ENCODE data around the gene FOXN3. TPM values are rescaled to one million over a fixed set of nuclear protein-coding genes. Genes with fewer than 3 reads are reported as not detected.

Gene FOXN3
- total RNA-seq, 1 experiment from 2014 or later: 125 TPM

- no peak for DNase-seq
- H4K8ac ChIP-seq (replicated peaks; ENCODE audit: insufficient read length, low read depth, low read length): no peak overlapping the region
- H2BK15ac ChIP-seq (ENCODE audit: low read depth, low read length): no peak overlapping the region
- H3K14ac ChIP-seq (ENCODE audit: insufficient read depth, low read length): no peak overlapping the region
- H4K91ac ChIP-seq (ENCODE audit: insufficient read length, low read depth, low read length): no peak overlapping the region
- peaks cover 2% of the 10 kb centered on the region for H3K79me1 ChIP-seq (ENCODE audit: insufficient read depth, low read depth, low read length, poor library complexity, severe bottlenecking)
- no peaks in the 10 kb centered on the region for H3K27me3 Mint-ChIP-seq (ENCODE audit: low read depth)
- peaks cover 52 to 60% of the 10 kb centered on the region in 2 experiments for H3K4me1 Mint-ChIP-seq
- no peak overlapping the region for H2BK5ac ChIP-seq (ENCODE audit: insufficient read length, low read length)
- H2BK12ac ChIP-seq (ENCODE audit: insufficient read length, low read depth, low read length): no peak overlapping the region
- no peak overlapping the region for H3K4me2 ChIP-seq (ENCODE audit: insufficient read depth, insufficient read length, low read length)
- H3K4ac ChIP-seq (ENCODE audit: low read depth, low read length): no peak overlapping the region
- no peaks in the 10 kb centered on the region for H3K9me3 ChIP-seq (ENCODE audit: control insufficient read depth, low read depth, low read length)
- H4K5ac ChIP-seq (ENCODE audit: insufficient read length, low read depth, low read length): no peak overlapping the region
- H3K79me2 ChIP-seq (ENCODE audit: insufficient read depth, low read length): peaks cover 8% of the 10 kb centered on the region; the same call in 1 of the 2 replicates
- peaks cover 0 to 3% of the 10 kb centered on the region in 2 experiments; a peak in 2 of 5 replicates for H3K9me3 Mint-ChIP-seq
- no peak overlapping the region for H3K18ac ChIP-seq (ENCODE audit: insufficient read length, low read depth, low read length)
- H2BK20ac ChIP-seq (ENCODE audit: low read depth, low read length, poor library complexity, severe bottlenecking): no peak overlapping the region
- H2AFZ ChIP-seq (ENCODE audit: low read length): no peak overlapping the region
- TF ChIP-seq CTCF (conservative IDR thresholded peaks at IDR 0.05): no peak
- no peak overlapping the region for H3T11ph ChIP-seq (ENCODE audit: low read length)
- H3K27me3 ChIP-seq (ENCODE audit: insufficient read depth, low read length): no peaks in the 10 kb centered on the region
- H2AK5ac ChIP-seq (ENCODE audit: insufficient read length, low read length): no peak overlapping the region
- H3K23ac ChIP-seq (ENCODE audit: insufficient read length, low read depth, low read length): no peak overlapping the region
- no CpG with 5 or more reads among the region's 11 CpGs for WGBS (ENCODE audit: extremely low coverage, insufficient read length, low lambda C conversion rate)
- no peaks in the 10 kb centered on the region for H3K23me2 ChIP-seq (ENCODE audit: insufficient read length, low read depth, low read length, poor library complexity, severe bottlenecking)
- H4K20me1 ChIP-seq (ENCODE audit: control insufficient read depth, insufficient read depth, insufficient read length): no peaks in the 10 kb centered on the region
- H3K27ac ChIP-seq (ENCODE audit: insufficient read length, low read depth, low read length): no peak overlapping the region
- no peak overlapping the region for H3K56ac ChIP-seq (ENCODE audit: insufficient read length, low read depth, low read length)
- peaks cover 14 to 36% (median 16%) of the 10 kb centered on the region in 3 experiments for H3K36me3 Mint-ChIP-seq (ENCODE audit: insufficient read depth in 1 of 3, low read depth in 3 of 3)
- H3K27ac Mint-ChIP-seq: peak overlapping the region in 2 of 3 experiments; percentile 48 to 90; a peak in 4 of 7 replicates
- peaks cover 17% of the 10 kb centered on the region for H3K4me1 ChIP-seq (ENCODE audit: insufficient read depth, low read length)
- no peak overlapping the region for H2BK120ac ChIP-seq (ENCODE audit: low read depth, low read length, poor library complexity, severe bottlenecking)
- H3K4me3 Mint-ChIP-seq: no peak overlapping the region; a peak in 1 of 5 replicates
- H3K9ac ChIP-seq (ENCODE audit: extremely low read depth, insufficient read length, low read length): no peak overlapping the region
These were observed 107.3 kb downstream of the FOXN3 start for GRCh38 chr14:89309670-89310177.
